Renal pelvis (tissue), 4 donors: ENCODE results near the gene ARHGEF28. TPM values are rescaled to one million over a fixed set of nuclear protein-coding genes. Genes with fewer than 3 reads are reported as not detected.

ENCODE experiments used
- DNase-seq: peaks from one replicate; pipeline ENCODE4 v3.0.0-alpha.2; 2013
- polyA plus RNA-seq, 3 donors: library from polyadenylated mRNA; unstranded; fragments of 120-200 nt; gene quantifications; one replicate each; pipeline ENCODE4 v1.2.1, GENCODE V29; 2013; ENCODE audit not compliant: insufficient read length in 3 of 3

The ARHGEF28 gene
- polyA plus RNA-seq, 3 donors = 42.6 to 72.4 (median 60.2) TPM

- DNase-seq = no peak
These were observed 10.9 kb upstream of the ARHGEF28 start for GRCh38 chr5:73615085-73615484.

- DNase-seq = no peak
These were observed 10.0 kb upstream of the ARHGEF28 start for GRCh38 chr5:73615947-73616346.

- DNase-seq = no peak
These were observed 8.3 kb upstream of the ARHGEF28 start for GRCh38 chr5:73617510-73618279.

DNA sequence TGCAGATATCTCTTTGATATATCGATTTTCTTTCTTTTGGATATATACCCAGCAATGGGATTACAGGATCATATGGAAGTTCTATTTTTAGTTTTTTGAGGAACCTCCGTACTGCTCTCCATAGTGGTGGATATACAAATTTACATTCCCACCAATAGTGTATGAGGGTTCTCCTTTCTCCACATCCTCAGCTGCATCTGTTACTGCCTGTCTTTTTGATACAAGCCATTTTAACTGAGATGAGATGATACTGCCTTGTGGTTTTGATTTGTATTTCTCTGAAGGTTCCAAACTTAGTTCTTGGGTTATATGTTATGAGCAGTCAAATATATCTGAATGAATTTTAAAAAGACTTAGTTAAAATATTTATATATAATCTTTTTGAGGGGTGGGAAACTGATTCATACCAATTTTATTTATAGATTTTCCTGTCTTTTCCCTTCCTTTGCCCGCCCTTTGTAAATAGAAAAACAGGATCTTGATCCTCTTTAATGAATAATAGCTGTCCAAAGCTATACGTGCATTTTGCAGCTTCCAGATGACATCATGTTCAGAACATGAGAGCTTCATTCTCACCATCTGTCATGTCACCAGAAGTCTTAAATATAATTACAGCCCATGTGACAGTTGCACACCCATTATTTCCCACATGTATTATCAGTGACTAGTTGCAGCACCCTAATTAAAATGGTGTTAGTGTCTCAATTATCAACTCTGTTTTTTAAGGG lies 6.2 kb upstream of the ARHGEF28 start:
- no peak for DNase-seq

DNA sequence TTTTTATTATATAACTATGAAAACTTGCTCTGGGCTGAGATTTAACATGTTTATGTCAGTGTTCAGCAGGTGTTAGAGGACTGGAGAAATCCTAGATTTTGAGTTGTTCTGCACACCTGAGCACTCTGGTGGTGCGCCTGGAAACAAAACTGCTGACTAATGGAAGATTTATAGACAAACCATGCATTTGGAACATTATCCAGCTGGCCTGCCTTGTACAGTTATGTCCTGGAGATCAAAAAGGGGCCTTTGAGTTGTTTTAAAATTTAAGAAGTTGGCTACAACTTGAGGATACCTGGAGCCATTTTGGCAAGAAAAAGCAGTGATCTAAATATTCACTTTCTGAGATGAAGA lies 5.7 kb upstream of the ARHGEF28 start:
- no peak for DNase-seq

- no peak for DNase-seq
These were observed 2.9 kb upstream of the ARHGEF28 start for GRCh38 chr5:73623060-73623459.

DNA sequence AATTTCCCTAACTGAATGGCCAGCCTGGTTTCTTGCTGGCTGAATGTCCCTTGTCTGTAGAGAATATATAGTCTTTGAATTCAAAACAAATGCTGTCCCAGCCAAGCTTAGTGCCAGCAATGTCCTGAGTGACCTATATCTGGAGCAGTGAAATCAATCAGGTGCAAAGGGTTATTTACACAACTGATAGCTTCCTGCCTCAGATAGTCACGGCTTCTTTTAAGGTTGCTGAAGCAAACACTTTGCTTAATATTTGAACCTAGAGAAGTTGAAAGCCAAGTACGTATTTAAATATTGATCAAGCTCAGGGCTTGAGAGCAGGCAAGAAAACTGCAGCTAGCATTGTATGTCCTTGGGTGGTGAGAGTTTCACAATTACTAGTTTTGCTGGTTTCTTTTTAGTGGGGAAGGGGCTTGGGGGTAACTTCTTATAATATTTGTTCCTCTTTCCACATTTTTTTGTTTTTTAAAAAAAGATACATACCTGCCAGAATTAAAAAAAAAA lies 2.0 kb upstream of the ARHGEF28 start:
- DNase-seq = no peak

- DNase-seq = no peak
These were observed 1.1 kb upstream of the ARHGEF28 start for GRCh38 chr5:73624888-73625287.

- DNase-seq = no peak
These were observed 538 bp upstream of the ARHGEF28 start for GRCh38 chr5:73625372-73625943.

- DNase-seq = no peak
These were observed 868 bp downstream of the ARHGEF28 start for GRCh38 chr5:73626814-73627313.

DNA sequence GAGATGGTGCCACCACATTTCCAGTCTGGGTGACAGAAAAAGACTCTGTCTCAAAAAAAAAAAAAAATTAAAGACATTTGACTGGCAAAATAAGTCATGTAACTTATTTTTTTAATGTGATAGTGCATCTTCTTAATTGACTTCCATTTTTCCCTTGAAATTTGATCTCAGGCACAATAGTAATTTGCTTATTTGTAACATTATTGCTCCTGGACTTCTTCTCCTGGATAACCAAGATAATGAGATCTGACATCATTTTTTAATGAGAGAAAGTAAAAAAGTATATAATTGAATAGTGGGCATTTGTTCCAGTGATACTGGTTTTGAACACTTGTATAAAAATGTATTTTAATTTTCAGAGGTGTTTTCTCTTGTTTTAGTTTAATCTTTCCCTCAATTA lies 3.5 kb downstream of the ARHGEF28 start:
- no peak for DNase-seq

GRCh38 chr5:73630765-73631164 lies 4.8 kb downstream of the ARHGEF28 start:
- no peak for DNase-seq

DNA sequence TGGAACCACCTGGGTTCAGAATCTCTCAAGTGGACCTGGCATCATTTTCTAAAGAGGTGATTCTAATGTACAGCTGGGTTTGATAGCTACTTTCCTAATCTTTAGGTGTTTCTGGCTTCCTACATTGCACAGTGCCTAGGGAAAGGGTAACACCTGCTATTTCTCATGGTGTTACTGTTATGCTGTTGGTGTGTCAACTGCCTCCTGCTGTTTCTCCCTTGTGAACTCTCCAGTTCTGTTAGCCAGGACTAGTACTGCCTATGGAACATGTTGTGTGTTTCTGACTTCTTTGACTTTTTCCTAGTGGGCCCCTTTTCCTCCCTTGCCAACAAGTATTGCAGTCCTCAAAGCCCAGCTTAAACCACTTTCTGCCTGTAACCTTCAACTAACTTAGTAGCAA lies 5.5 kb downstream of the ARHGEF28 start:
- DNase-seq = no peak

- DNase-seq = no peak
These were observed 7.1 kb downstream of the ARHGEF28 start for GRCh38 chr5:73633060-73633459.

GRCh38 chr5:73636408-73636807 lies 10.4 kb downstream of the ARHGEF28 start:
- no peak for DNase-seq

- DNase-seq = no peak
These were observed 11.6 kb downstream of the ARHGEF28 start for GRCh38 chr5:73637565-73637964.

- DNase-seq = no peak
These were observed 12.5 kb downstream of the ARHGEF28 start for GRCh38 chr5:73638344-73639095.

- no peak for DNase-seq
These were observed 14.9 kb downstream of the ARHGEF28 start for GRCh38 chr5:73640861-73641320.

- no peak for DNase-seq
These were observed 15.8 kb downstream of the ARHGEF28 start for GRCh38 chr5:73641811-73642210.

DNA sequence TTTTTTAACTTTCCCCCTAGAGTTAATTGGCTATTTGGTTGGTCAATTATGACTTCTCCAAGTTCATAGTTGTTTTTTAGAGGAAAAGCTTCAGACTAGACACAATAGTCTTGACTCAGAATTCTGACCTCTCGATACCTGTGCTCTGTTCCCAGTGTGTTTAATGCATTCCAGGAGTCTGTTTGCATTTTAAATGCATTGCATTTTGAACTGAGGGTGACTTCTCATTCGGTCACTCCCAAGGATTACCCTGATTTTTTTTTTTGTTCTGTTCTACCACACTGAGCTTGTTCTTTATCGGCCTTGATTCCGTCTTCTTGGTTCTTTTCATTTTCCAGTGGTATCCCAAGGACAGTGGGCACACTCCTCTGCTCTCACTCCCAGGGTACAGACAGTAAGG lies 16.3 kb downstream of the ARHGEF28 start:
- no peak for DNase-seq

GRCh38 chr5:73644385-73644963 lies 18.5 kb downstream of the ARHGEF28 start:
- DNase-seq = no peak

GRCh38 chr5:73647721-73648120 lies 21.7 kb downstream of the ARHGEF28 start:
- DNase-seq = no peak
